ENCODE measurements around the gene TNIP1.

TNIP1 gene

DNA sequence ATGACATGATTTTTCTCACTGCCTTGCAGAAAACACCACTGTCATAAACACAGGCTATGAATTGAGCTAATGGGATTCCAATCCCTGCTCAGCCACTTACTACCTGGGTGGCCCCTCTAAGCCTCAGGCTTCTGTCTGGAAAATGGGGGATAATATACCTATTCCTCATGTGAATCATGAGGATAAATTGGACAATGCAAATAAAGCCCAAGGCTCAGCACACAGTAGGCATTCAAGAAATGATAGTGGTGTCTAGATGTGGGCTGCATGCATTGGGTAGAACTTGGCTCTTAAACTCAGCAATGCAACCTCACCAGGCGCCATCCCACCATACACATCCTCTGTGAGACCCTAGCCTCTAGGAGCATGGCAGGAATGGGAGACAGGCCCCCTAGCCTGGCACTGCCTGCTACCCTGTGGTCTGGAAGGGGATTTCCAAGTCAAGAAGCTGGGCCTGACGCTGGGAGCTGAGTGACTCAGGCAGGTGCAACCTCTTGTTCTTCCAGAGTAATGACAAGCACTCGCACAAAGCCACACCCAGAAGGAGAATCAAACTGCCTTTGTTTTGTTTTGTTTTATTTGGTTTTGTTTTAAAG, 2.3 kb upstream of the TNIP1 start:
- no peak for DNase-seq (ENCODE audit: low spot score)

- DNase-seq (ENCODE audit: low spot score): no peak
Observed at GRCh38 chr5:151082282-151082902, 1.6 kb upstream of the TNIP1 start.

- DNase-seq (ENCODE audit: low spot score): no peak
Observed at GRCh38 chr5:151081431-151082281, 822 bp upstream of the TNIP1 start.

- DNase-seq (ENCODE audit: low spot score): no peak
Observed at GRCh38 chr5:151079838-151080612, 809 bp downstream of the TNIP1 start.

DNA sequence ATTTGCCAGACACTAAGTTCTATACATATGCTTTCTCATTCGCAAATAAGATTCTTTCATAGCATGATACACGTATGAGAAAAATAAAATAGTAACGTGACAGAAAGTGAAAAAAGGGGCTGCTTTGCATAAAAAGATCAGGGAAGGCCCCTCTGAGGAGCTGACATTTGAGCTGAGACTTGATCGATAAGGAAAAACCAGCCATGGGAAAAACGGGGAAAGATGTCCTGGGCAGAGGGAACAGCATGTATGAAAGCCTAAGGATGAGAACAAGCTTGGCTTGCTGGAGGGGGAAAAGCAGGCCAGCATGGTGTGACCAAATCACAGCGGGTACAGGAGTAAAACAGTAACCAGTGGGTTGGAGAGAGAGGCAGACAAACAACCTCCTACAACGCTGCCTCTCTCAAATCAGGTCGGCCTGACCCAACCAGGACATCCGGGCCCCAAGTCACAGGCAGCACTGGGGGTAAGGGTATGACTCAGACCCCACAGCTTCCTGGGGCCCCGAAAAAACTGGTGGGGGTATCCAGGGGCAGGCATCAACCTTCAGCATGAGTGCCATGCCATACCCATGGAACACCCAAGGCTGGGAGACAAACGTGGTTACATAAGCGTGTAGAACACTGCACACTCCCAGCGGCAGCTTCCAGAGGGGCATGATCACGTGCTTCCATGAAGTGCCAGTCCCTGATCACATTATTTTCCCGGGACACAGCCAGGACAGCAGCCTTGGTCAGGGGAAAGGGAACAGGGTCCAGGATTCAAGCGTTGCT, 2.2 kb downstream of the TNIP1 start:
- DNase-seq (ENCODE audit: low spot score): no peak

DNA sequence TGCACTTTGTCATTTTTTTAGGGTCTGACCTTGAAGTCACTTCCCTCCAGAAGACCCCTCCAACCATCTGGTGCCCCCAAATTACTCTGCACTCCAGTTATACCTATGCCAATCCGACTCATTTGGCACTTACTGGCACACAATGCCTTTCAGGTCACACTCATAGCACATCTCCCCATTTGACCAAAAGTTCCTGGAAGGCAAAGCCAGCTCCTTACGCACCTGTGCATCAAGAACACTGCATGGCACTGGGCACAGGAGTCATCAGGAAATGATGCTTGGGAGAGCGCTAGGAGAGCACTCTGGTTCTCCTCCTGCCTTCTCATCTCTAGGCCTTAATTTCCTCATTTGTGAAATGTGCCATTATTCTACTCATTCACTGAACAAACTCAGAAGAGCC, 2.9 kb downstream of the TNIP1 start:
- no peak for DNase-seq (ENCODE audit: low spot score)

DNA sequence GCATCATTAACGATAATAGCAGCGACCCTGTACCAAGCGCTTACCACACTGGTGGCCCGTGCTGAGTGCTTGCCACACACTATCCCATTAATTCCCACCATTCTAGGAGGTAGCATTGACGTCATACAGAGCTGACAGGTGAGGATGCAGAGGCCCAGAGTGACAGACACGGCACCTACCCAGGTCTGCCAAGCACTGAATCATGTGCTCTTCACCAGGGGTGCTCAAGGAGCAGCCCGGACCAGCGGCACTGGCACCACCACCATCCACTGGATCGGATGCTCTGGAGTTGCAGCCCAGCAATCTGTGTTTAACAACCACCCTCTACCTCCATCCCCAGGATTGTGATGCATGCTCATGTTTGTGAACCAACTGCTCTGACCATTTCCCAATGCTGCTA, 3.4 kb downstream of the TNIP1 start:
- DNase-seq (ENCODE audit: low spot score): no peak

- DNase-seq (ENCODE audit: low spot score): no peak
Observed at GRCh38 chr5:151076616-151077015, 4.2 kb downstream of the TNIP1 start.

- no peak for DNase-seq (ENCODE audit: low spot score)
Observed at GRCh38 chr5:151075698-151076331, 5.0 kb downstream of the TNIP1 start.

DNA sequence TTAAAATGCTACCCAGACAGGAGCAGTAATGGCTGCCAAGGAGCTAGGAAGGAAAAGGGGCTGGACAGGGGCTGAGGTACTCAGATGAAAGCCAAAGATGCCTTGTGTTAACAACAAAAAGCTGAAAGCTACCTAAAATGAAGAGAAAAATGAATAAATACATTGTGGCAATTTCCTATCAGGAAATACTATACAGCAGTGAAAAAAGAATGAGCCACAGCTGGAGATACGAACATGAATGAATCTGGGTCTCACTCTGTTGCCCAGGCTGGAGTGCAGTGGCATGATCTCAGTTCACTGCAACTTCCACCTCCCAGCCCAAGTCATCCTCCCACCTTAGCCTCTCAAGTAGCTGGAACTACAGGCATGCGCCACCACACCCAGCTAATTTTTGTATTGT, 6.3 kb downstream of the TNIP1 start:
- DNase-seq (ENCODE audit: low spot score): no peak

DNA sequence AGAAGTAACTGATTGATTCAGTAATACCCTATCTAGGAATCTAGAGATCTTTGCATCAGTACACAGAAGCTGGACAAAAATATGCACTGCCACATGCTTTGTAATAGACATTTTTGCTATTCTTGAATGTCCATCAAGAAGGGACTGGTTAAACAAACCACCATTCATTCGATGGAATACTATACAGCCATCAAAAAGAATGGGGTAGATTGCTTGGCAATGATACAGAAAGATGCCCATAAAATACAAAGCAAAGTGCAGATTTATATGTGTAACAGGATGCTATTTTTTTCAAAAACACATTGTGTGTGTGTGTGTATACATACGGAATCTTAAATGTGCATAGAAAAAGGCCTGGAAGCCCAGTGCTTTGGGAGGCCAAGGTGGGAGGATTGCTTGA, 7.6 kb downstream of the TNIP1 start:
- DNase-seq (ENCODE audit: low spot score): no peak

- DNase-seq (ENCODE audit: low spot score): no peak
Observed at GRCh38 chr5:151072630-151073025, 8.2 kb downstream of the TNIP1 start.

GRCh38 chr5:151071848-151072629, 8.8 kb downstream of the TNIP1 start:
- DNase-seq (ENCODE audit: low spot score): no peak

GRCh38 chr5:151071021-151071420, 9.8 kb downstream of the TNIP1 start:
- DNase-seq (ENCODE audit: low spot score): no peak

- DNase-seq (ENCODE audit: low spot score): no peak
Observed at GRCh38 chr5:151070449-151070848, 10.4 kb downstream of the TNIP1 start.

DNA sequence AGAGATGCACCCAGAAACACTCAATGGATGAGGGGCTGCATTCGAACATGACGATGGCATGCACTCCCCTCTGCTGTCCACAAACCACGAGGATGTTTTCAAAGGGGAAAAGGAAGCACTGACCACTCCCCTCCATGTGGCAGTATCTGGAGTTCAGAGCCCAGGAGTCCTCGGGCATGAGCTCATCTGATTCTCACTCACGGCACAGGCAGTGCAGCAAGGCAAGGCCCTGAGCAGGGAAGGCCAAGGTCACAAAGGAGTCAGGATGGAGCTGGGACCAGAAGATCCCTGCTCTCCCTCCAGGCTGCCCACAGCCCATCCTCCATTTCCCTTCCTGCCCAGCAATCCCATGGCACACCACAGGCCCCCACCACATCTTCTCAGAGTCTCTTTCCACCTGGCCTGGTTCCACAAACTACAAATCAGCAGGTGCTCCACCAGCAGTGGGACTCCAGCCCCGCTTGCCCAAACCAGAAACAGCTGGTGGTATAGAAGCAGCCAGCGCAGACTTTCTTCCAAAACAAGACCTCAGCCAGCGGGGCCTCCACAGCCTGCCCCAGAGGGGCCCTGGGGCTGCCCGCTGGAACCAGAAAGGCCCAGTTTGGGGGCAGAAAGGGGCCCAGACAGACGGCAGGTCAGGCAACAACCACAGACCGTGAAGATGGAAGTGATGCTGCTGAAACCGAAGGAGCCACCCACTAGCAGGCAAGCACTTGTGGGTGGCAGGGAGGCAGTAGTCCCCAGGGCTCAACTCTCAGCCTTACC, 12.2 kb downstream of the TNIP1 start:
- no peak for DNase-seq (ENCODE audit: low spot score)

GRCh38 chr5:151067632-151068432, 13.0 kb downstream of the TNIP1 start:
- no peak for DNase-seq (ENCODE audit: low spot score)

- DNase-seq (ENCODE audit: low spot score): no peak
Observed at GRCh38 chr5:151066920-151067319, 13.9 kb downstream of the TNIP1 start.

- DNase-seq (ENCODE audit: low spot score): no peak
Observed at GRCh38 chr5:151065609-151066008, 15.2 kb downstream of the TNIP1 start.

Measured in left forelimb (tissue), 1 donor.